AG04450 (cell line): ENCODE measurements around the gene ACTL7B. TPM values are rescaled to one million over a fixed set of nuclear protein-coding genes. Genes with fewer than 3 reads are reported as not detected.

Experiments used
- CTCF ChIA-PET: fragments of 300-600, 350-600 bp; formaldehyde crosslinking; extraction: SDS; loops from one replicate; lab custom pipeline; 2022; ENCODE audit warnings: antibody characterized with exemption, inconsistent platforms; lab: Charles Lee
- POLR2A ChIA-PET: fragments of 350-600 bp; formaldehyde crosslinking; extraction: SDS; loops from one replicate; lab custom pipeline; 2021; ENCODE audit warnings: antibody characterized with exemption, inconsistent platforms; lab: Yijun Ruan, JAX
- DNase-seq: peaks from one replicate; pipeline ENCODE4 v3.0.0-alpha.2; 2011; ENCODE audit warnings: low read depth, low spot score
- H3K27ac ChIP-seq: one replicate; pipeline ENCODE4 v1.5.1; 2012; ENCODE audit warnings: low read depth, low read length, control low read depth
- H3K27me3 ChIP-seq: one replicate; pipeline ENCODE4 v1.6.0; 2012; ENCODE audit warnings: low read length; ENCODE audit not compliant: control insufficient read depth, insufficient read depth
- H3K4me3 ChIP-seq: 2 replicates; pipeline ENCODE4 v1.5.1; 2011; ENCODE audit warnings: mild to moderate bottlenecking, low read depth, low read length, control low read depth
- H3K9me3 ChIP-seq: 2 replicates; pipeline ENCODE4 v1.5.1; 2012; ENCODE audit warnings: low read length; ENCODE audit not compliant: control insufficient read depth, insufficient read depth
- polyA plus RNA-seq: library from polyadenylated mRNA; depleted of rRNA; stranded (reverse); fragments of >200 nt; gene quantifications from 2 replicates; pipeline ENCODE4 v1.2.3, GENCODE V29; 2011
- TF ChIP-seq, protein P1 (sequence below): IDR thresholded peaks from 2 replicates; pipeline ENCODE4 v1.5.1; 2011; ENCODE audit warnings: low read depth, low read length, control low read depth, inconsistent platforms

Gene ACTL7B
- polyA plus RNA-seq, 1 experiment = not detected

DNA sequence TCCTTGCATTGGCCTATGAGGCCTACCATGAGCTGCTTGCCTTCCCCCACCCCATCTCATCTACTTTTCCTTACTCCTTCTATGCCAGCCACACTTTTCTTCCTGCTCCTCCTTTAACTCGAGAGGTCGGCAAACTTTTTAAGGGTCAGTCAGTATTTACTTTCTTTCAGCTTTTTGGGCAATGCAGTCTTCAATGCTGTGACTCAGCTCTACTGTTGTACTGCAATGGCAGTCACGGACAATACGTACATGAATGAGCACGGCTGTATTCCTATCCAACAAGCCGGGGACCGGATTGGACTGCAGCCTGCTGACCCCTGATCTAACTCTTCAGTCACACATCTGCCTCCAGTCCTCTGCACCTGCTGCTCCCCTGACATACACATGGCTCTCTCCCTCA, 5.7 kb upstream of the ACTL7B start:
- H3K4me3 ChIP-seq = no peak overlapping the region
- no peak for DNase-seq
- ChIA-PET POLR2A (no interaction called here), CTCF (no interaction called here)
- no peak overlapping the region for H3K27ac ChIP-seq
- no peaks in the 10 kb centered on the region for H3K27me3 ChIP-seq
- peaks cover 3% of the 10 kb centered on the region; the same call in 1 of the 2 replicates for H3K9me3 ChIP-seq
- TF ChIP-seq, protein P1, sequence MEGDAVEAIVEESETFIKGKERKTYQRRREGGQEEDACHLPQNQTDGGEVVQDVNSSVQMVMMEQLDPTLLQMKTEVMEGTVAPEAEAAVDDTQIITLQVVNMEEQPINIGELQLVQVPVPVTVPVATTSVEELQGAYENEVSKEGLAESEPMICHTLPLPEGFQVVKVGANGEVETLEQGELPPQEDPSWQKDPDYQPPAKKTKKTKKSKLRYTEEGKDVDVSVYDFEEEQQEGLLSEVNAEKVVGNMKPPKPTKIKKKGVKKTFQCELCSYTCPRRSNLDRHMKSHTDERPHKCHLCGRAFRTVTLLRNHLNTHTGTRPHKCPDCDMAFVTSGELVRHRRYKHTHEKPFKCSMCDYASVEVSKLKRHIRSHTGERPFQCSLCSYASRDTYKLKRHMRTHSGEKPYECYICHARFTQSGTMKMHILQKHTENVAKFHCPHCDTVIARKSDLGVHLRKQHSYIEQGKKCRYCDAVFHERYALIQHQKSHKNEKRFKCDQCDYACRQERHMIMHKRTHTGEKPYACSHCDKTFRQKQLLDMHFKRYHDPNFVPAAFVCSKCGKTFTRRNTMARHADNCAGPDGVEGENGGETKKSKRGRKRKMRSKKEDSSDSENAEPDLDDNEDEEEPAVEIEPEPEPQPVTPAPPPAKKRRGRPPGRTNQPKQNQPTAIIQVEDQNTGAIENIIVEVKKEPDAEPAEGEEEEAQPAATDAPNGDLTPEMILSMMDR = no peak

DNA sequence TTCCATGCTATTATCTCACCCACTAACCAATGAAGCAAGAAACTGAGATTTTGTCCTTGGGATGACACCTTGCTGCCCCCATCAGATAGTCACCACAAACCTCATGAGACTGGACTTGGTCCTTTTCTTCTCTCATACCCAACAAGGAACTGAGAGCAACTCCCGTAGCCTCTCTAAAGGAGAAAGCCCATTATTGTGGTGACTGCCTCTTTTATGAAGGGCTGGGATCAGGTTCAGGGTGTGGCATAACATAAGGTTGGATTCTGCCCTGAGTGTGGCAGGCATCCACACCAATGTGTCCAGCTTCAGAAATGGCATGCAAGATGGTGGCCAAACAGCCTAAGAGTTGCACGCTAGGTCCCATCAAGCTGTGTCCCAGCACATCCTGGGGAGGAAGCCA, 5.0 kb upstream of the ACTL7B start:
- no peak overlapping the region for H3K4me3 ChIP-seq
- CTCF ChIA-PET = no interaction called here
- peaks cover 2% of the 10 kb centered on the region for H3K27me3 ChIP-seq
- TF ChIP-seq, protein P1 = no peak
- no peak overlapping the region for H3K27ac ChIP-seq
- POLR2A ChIA-PET = no interaction called here
- H3K9me3 ChIP-seq = peaks cover 4% of the 10 kb centered on the region; the same call in 1 of the 2 replicates
- no peak for DNase-seq

DNA sequence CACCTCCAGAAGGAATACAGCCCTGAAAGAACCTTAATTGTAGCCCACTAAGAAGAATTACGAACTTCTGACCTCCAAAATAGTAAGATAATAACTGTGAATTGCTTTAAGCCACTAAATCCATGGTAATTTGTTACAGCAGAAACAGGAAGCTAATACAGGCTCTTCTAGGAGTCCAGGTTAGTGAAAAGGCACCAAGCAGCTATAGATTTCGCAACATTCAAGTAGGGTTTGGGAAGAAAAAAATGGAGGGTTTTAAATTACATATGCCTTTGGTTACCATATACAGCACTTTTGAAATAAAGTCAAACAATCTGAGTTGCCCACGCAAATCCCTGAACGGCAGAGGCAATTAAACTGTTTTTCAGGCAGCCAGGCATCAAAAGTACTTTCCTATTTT, 4.6 kb upstream of the ACTL7B start:
- Histone ChIP-seq H3K9me3 (peaks cover 8% of the 10 kb centered on the region; the same call in 1 of the 2 replicates), H3K27ac (no peak overlapping the region), H3K27me3 (peaks cover 2% of the 10 kb centered on the region), H3K4me3 (no peak overlapping the region)
- ChIA-PET CTCF (no interaction called here), POLR2A (no interaction called here)
- TF ChIP-seq, protein P1 = no peak
- DNase-seq = no peak

DNA sequence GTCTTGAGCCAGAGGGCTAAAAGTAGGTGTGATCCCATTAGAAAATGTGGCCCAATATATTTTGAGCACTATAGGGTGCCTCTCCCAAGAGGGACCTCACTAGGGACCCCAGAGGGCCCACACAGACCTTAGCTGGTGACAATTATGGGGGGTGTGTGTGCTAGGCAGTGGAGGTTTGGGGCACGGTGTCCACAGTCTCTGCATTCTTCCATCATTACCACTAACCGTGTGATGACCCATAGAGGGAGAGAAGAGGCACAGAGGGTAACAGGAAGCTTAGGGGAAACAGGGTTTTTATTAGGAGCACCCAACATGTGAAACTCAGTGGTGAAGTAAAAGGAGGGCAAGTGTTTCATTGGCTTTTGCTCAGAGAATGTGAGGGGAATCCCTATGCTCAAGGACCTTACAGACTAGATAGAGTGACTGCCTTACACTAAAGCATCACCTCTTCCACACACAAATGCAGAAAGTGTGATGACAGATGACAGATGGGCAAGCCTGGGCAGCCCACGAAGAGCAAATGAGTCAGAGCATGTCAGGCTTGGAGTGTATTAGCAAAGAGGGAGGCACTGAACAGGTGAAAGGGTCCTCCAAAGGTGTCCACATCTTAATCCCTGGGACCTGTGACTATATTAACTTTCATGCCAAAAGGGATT, 3.8 kb upstream of the ACTL7B start:
- POLR2A ChIA-PET = no interaction called here
- H3K27ac ChIP-seq = no peak overlapping the region
- H3K9me3 ChIP-seq = peaks cover 15% of the 10 kb centered on the region; the same call in 1 of the 2 replicates

DNA sequence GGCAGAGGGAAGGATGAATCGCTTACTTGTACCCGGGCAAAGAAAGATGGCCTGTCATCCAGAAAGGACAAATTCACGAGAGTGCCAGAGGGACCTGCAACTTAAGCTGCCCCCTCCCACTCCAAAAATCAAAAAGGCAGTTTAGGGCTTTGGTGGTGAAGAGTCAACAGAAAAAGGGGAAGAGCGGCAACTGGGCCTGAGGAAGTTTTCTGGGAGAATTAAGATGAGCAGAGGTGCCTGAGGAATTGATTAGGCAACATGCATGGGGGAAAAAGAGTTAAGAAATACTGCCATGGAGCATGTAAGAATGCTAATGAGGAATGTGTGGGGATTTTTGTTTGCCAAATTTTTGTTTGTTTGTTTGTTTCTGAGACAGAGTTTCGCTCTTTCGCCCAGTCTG, 1.8 kb upstream of the ACTL7B start:
- no peak overlapping the region for H3K4me3 ChIP-seq
- no peak overlapping the region for H3K27ac ChIP-seq
- H3K27me3 ChIP-seq = peaks cover 2% of the 10 kb centered on the region
- ChIA-PET POLR2A (no interaction called here), CTCF (no interaction called here)
- TF ChIP-seq, protein P1 = no peak
- H3K9me3 ChIP-seq = peaks cover 12% of the 10 kb centered on the region; the same call in 1 of the 2 replicates
- no peak for DNase-seq

More for the DNA sequence above, 3.8 kb upstream of the ACTL7B start:
- TF ChIP-seq, protein P1 = no peak
- no peak for DNase-seq
- H3K4me3 ChIP-seq = no peak overlapping the region
- peaks cover 2% of the 10 kb centered on the region for H3K27me3 ChIP-seq
- CTCF ChIA-PET = no interaction called here
